Mucosa of rectum (tissue), 2 donors: Measurements from ENCODE around the gene TNFRSF4.
"Not testable (repeated sequence)": the region's sequence is repeated elsewhere in the genome, so short reads cannot be mapped to it uniquely, and the experiment has no call there.

ENCODE experiments used
- H3K27ac ChIP-seq, 2 donors: one replicate each; pipeline ENCODE4 v1.7.0; 2013; ENCODE audit warnings: inconsistent platforms in 2 of 2, low read depth in 2 of 2, low read length in 2 of 2
- H3K27me3 ChIP-seq, 2 donors: one replicate each; pipeline ENCODE4 v1.7.0; 2013; ENCODE audit warnings: low read length in 2 of 2; ENCODE audit not compliant: control insufficient read depth in 2 of 2, insufficient read depth in 2 of 2
- H3K36me3 ChIP-seq, 2 donors: one replicate each; pipeline ENCODE4 v1.7.0; 2013; ENCODE audit warnings: low read length in 2 of 2; ENCODE audit not compliant: control insufficient read depth in 2 of 2, insufficient read depth in 2 of 2
- H3K4me1 ChIP-seq, 2 donors: one replicate each; pipeline ENCODE4 v1.7.0; 2013; ENCODE audit warnings: low read length in 2 of 2, mild to moderate bottlenecking in 1 of 2; ENCODE audit not compliant: control insufficient read depth in 2 of 2, insufficient read depth in 2 of 2
- H3K4me3 ChIP-seq, 2 donors: one replicate each; pipeline ENCODE4 v1.7.0; 2013; ENCODE audit warnings: low read length in 2 of 2
- H3K9ac ChIP-seq, 2 donors: one replicate each; pipeline ENCODE4 v1.7.0; 2013; ENCODE audit warnings: low read length in 2 of 2, low read depth in 1 of 2, mild to moderate bottlenecking in 1 of 2
- H3K9me3 ChIP-seq, 2 donors: one replicate each; pipeline ENCODE4 v1.7.0; 2013; ENCODE audit warnings: low read length in 2 of 2; ENCODE audit not compliant: control insufficient read depth in 2 of 2
- donor health status: healthy.
- donor health status: Normal muscosa, but diverticular disease.

TNFRSF4 gene

GRCh38 chr1:1255078-1255477 is 41.1 kb upstream of the TNFRSF4 start:
- Histone ChIP-seq H3K9ac (no peak overlapping the region), H3K4me3 (no peak overlapping the region), H3K9me3 (no peaks in the 10 kb centered on the region), H3K27me3 (no peaks in the 10 kb centered on the region), H3K36me3 (peaks cover 16 to 43% of the 10 kb centered on the region in 2 donors), H3K4me1 (peaks cover 0 to 2% of the 10 kb centered on the region in 2 donors), H3K27ac (no peak overlapping the region)

GRCh38 chr1:1254667-1254998 is 40.7 kb upstream of the TNFRSF4 start:
- Histone ChIP-seq H3K9me3 (no peaks in the 10 kb centered on the region), H3K27me3 (no peaks in the 10 kb centered on the region), H3K36me3 (peaks cover 13 to 40% of the 10 kb centered on the region in 2 donors), H3K4me3 (no peak overlapping the region), H3K9ac (no peak overlapping the region), H3K27ac (no peak overlapping the region), H3K4me1 (no peaks in the 10 kb centered on the region)

DNA sequence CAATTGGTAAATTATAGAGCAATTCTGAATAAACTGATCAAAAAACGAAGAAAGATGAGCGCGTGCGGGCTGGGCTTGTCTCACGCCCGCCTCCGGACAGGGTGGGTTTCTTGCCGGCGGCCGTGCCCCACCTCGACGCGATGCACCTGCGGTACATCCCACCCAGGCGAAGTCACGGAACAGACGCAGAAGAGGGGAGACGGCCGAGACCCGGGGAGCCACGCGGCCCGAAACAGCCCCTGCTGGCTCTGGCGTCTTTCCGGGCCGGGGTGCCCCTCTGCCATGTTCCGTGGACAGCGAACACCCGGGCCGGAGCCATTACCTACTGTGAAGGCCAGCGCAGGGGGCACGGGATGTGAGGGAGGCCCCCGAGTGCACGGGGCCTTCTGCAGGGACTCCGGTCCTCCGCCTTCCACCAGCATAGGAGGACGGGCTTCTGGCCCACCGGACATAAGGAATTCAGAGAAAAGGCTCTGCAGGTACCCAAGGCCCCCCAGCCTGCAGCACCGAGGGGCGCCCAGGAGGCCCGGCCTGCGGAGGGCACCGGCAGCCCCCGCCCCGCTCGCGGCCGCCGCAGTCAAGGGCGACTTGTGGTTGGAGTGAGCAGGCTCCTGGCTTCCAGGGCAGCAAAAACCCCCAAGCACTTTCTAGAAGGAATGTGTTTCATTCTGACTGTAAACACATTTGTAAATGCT is 40.2 kb upstream of the TNFRSF4 start:
- H3K27me3 ChIP-seq = no peaks in the 10 kb centered on the region
- peaks cover 11 to 37% of the 10 kb centered on the region in 2 donors for H3K36me3 ChIP-seq
- H3K4me3 ChIP-seq = no peak overlapping the region
- H3K4me1 ChIP-seq = no peaks in the 10 kb centered on the region
- H3K9me3 ChIP-seq = no peaks in the 10 kb centered on the region
- H3K9ac ChIP-seq = no peak overlapping the region
- H3K27ac ChIP-seq = no peak overlapping the region

GRCh38 chr1:1253314-1253713 is 39.4 kb upstream of the TNFRSF4 start:
- H3K27me3 ChIP-seq = no peaks in the 10 kb centered on the region
- no peaks in the 10 kb centered on the region for H3K9me3 ChIP-seq
- peaks cover 7 to 30% of the 10 kb centered on the region in 2 donors for H3K36me3 ChIP-seq
- H3K27ac ChIP-seq = no peak overlapping the region
- H3K4me3 ChIP-seq = no peak overlapping the region
- H3K9ac ChIP-seq = no peak overlapping the region
- no peaks in the 10 kb centered on the region for H3K4me1 ChIP-seq

DNA sequence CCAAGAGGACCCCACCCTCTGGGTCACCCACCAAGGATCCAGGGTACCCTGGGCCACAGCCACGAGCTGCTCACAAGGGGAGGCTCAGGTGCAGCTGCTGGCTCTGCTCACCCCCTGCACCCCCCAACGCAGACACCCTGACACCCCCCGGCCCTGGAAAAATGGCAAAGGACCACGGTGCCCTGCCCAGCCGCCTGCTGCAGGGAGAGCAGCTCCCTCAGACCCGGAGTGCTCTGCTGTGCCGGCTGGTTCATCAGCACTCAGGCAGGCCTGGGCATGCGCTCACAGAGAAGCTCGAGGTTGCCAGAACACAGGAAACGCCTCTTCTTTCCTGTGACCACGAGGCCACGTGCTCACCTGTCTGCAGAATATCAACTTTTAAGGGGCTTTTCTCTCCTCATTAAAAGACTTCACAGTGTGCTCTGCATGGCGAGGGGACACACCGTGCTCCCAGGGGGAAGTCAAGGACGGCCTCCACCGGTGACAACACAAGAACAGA is 36.9 kb upstream of the TNFRSF4 start:
- Histone ChIP-seq H3K4me1 (no peaks in the 10 kb centered on the region), H3K36me3 (peaks cover 7 to 23% of the 10 kb centered on the region in 2 donors), H3K9ac (no peak overlapping the region), H3K27ac (peak overlapping the region in 1 of 2 donors; percentile 38), H3K9me3 (no peaks in the 10 kb centered on the region), H3K27me3 (peaks cover 11% of the 10 kb centered on the region in 2 donors), H3K4me3 (no peak overlapping the region)

GRCh38 chr1:1248009-1248913 is 34.3 kb upstream of the TNFRSF4 start:
- not testable (repeated sequence) for H3K27ac ChIP-seq, H3K36me3 ChIP-seq, H3K9me3 ChIP-seq, H3K4me1 ChIP-seq, H3K4me3 ChIP-seq, H3K9ac ChIP-seq
- H3K27me3 ChIP-seq = peaks cover 11 to 17% of the 10 kb centered on the region in 2 donors

DNA sequence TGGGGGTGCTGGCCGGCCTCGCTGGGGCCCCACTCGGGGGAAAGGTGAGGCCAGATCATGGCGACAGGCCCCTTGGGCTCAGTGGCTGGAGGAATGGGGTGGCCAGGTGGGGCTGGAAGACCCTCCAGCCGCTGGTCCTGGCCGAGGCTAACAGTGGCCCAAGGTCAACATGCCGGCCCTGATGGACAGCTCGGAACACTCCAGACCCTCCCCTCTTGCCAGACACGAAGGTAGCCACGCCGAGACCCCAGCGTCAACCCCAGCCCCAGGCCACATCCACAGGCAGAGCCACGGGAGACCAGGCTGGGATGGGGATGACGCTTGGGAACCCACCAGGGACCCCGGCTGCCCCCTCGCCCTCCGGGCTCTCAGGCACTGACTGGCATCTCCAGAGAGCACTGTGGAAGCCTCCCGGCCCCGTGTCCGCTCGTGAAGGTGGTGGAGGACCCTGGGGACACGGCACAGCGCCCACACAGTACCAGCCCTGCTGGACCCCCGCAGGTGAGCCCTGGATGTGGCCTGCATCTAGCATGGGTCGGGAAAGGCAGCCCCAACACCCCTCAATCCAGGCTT is 33.5 kb upstream of the TNFRSF4 start:
- Histone ChIP-seq H3K4me1 (peaks cover 0 to 6% of the 10 kb centered on the region in 2 donors), H3K9ac (no peak overlapping the region), H3K27ac (no peak overlapping the region), H3K27me3 (peaks cover 11 to 17% of the 10 kb centered on the region in 2 donors), H3K4me3 (no peak overlapping the region), H3K36me3 (peaks cover 0 to under 1% of the 10 kb centered on the region in 2 donors), H3K9me3 (no peaks in the 10 kb centered on the region)

GRCh38 chr1:1246577-1247340 is 32.8 kb upstream of the TNFRSF4 start, which contains the start of gene C1QTNF12:
Gene C1QTNF12 (minus strand): TSS chr1:1246722. CDS start chr1:1246690, 32 bp downstream.
- Histone ChIP-seq H3K27me3 (peaks cover 11 to 17% of the 10 kb centered on the region in 2 donors), H3K4me3 (no peak within 1 kb of the TSS), H3K27ac (no peak within 1 kb of the TSS), H3K4me1 (peaks cover 0 to 6% of the 10 kb centered on the region in 2 donors), H3K36me3 (no peaks in the 10 kb centered on the region), H3K9ac (no peak within 1 kb of the TSS), H3K9me3 (no peaks in the 10 kb centered on the region)

DNA sequence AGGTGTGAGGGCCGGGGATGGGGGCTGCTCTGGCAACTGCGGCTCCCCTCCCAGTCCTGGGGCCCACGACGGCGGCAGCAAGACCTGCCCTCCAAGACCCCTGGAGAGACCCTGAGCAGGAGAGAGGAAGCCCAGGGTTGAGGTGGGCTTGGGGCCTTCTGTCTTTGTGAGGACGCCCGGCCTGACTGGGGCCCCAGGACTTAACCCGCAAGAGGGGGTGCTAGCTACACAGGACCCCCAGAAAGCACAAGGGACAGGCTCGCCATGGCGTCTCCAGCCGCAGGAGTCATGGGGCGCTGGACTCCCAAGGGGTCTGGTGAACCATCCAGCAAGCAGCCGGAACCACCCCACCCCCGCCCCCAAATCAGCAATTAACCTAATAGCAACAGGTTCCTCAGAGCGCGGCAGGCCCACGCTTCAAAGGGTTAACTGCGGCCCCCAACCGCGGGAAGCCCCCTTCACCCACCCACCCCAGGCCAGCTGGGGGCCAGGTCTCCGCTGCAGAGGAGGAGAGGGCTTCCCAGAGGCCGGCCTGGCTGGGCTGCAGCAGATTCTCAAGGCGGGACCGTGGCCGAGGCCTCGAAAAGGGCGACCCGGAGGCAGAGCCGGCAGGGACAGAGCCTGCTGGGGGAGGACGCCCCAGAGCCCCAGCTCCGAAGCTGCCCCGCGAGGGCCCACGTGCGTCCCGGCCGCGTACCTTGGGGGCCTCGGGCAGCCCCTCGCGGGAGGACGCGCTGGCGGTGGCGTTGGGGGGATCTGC is 32.0 kb upstream of the TNFRSF4 start:
- Histone ChIP-seq H3K4me1 (peaks cover 0 to 6% of the 10 kb centered on the region in 2 donors), H3K36me3 (no peaks in the 10 kb centered on the region), H3K9ac (no peak overlapping the region), H3K9me3 (no peaks in the 10 kb centered on the region), H3K27ac (no peak overlapping the region), H3K27me3 (peaks cover 11 to 23% of the 10 kb centered on the region in 2 donors), H3K4me3 (no peak overlapping the region)
